ENCODE data around the gene KAZN.

DNA sequence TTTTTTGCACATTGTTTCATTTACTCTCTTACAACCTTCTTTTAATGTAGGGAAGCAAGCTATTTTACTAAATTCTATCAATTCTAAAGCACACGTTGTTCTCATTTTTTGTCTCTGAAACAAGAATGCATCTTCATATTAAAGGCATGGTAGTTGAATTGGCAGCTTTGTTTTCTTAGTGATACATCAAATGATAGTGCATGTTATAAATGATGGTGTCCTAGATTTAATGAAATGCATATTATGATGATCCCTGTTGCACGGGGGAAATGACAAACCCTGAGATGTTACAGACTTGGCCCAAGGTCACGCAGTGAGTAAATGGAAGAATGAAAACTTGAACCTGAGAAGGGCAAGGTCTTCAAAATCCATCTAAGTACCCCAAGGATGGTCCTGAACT, 213.1 kb downstream of the KAZN start:
- TF ChIP-seq SMC3 (conservative IDR thresholded peaks at IDR 0.05; ENCODE audit: poor library complexity) (no peak), POLR2AphosphoS5 (IDR thresholded peaks at IDR 0.05) (no peak), CTCF (IDR thresholded peaks at IDR 0.05; ENCODE audit: poor library complexity, severe bottlenecking) (no peak), RAD21 (conservative IDR thresholded peaks at IDR 0.05) (no peak)
